Astrocyte (in vitro differentiated cells and primary cell): ENCODE measurements around the gene DNAH6. TPM values are rescaled to one million over a fixed set of nuclear protein-coding genes. Genes with fewer than 3 reads are reported as not detected.

Experiments used
- DNase-seq: peaks from one replicate; pipeline ENCODE4 v3.0.0-alpha.2; 2010; ENCODE audit warnings: low read depth
- FAIRE-seq: peaks from 2 replicates; lab custom pipeline; 2011; peaks lifted over from hg19 to GRCh38; lab: Jason Lieb, UNC
- H2AFZ ChIP-seq: 2 replicates; pipeline ENCODE4 v1.6.0; 2012; ENCODE audit warnings: low read depth, low read length, inconsistent platforms
- H3K27ac ChIP-seq: 2 replicates; pipeline ENCODE4 v1.5.1; 2011; ENCODE audit warnings: low read depth, low read length, inconsistent platforms
- H3K27me3 ChIP-seq: 2 replicates; pipeline ENCODE4 v1.6.0; 2011; ENCODE audit warnings: low read length, inconsistent platforms; ENCODE audit not compliant: insufficient read depth
- H3K36me3 ChIP-seq: 2 replicates; pipeline ENCODE4 v1.5.1; 2011; ENCODE audit warnings: low read length, inconsistent platforms; ENCODE audit not compliant: insufficient read depth
- H3K4me1 ChIP-seq: 2 replicates; pipeline ENCODE4 v1.5.1; 2011; ENCODE audit warnings: low read length, inconsistent platforms; ENCODE audit not compliant: insufficient read depth
- H3K4me2 ChIP-seq: 2 replicates; pipeline ENCODE4 v1.6.0; 2012; ENCODE audit warnings: low read length, inconsistent platforms
- H3K4me3 ChIP-seq: 2 replicates; pipeline ENCODE4 v1.5.1; 2011; ENCODE audit warnings: low read depth, mild to moderate bottlenecking, low read length, inconsistent platforms; ENCODE audit not compliant: insufficient read depth
- H3K79me2 ChIP-seq: 2 replicates; pipeline ENCODE4 v1.6.0; 2012; ENCODE audit warnings: mild to moderate bottlenecking, low read length, inconsistent platforms; ENCODE audit not compliant: insufficient read depth
- H3K9ac ChIP-seq: 2 replicates; pipeline ENCODE4 v1.6.0; 2012; ENCODE audit warnings: mild to moderate bottlenecking, low read length, inconsistent platforms
- H3K9me3 ChIP-seq: 2 replicates; pipeline ENCODE4 v1.5.1; 2012; ENCODE audit warnings: low read depth, mild to moderate bottlenecking, low read length, inconsistent platforms; ENCODE audit not compliant: insufficient read depth
- H4K20me1 ChIP-seq: 2 replicates; pipeline ENCODE4 v1.6.0; 2012; ENCODE audit warnings: low read length, inconsistent platforms; ENCODE audit not compliant: insufficient read depth
- H3K27ac Mint-ChIP-seq: one replicate; pipeline ENCODE4 v1.8.0; 2021; ENCODE audit warnings: mild to moderate bottlenecking, mixed read lengths; ENCODE audit not compliant: unreplicated experiment
- H3K27me3 Mint-ChIP-seq: one replicate; pipeline ENCODE4 v1.8.0; 2021; ENCODE audit warnings: low read depth, mixed read lengths; ENCODE audit not compliant: unreplicated experiment
- H3K36me3 Mint-ChIP-seq: one replicate; pipeline ENCODE4 v1.8.0; 2021; ENCODE audit warnings: low read depth, mixed read lengths; ENCODE audit not compliant: unreplicated experiment
- H3K4me1 Mint-ChIP-seq: one replicate; pipeline ENCODE4 v1.8.0; 2021; ENCODE audit warnings: low read depth, mixed read lengths; ENCODE audit not compliant: unreplicated experiment
- H3K4me3 Mint-ChIP-seq: one replicate; pipeline ENCODE4 v1.8.0; 2021; ENCODE audit warnings: mild to moderate bottlenecking, moderate library complexity, mixed read lengths; ENCODE audit not compliant: unreplicated experiment
- H3K9me3 Mint-ChIP-seq: one replicate; pipeline ENCODE4 v1.8.0; 2021; ENCODE audit warnings: mild to moderate bottlenecking, mixed read lengths; ENCODE audit not compliant: unreplicated experiment
- CTCF ChIP-seq: IDR thresholded peaks from 2 replicates; pipeline ENCODE4 v1.5.1; 2011; ENCODE audit warnings: low read depth, mild to moderate bottlenecking, inconsistent platforms, low read length, moderate library complexity; ENCODE audit not compliant: insufficient read depth
- EZH2 ChIP-seq: IDR thresholded peaks from 2 replicates; pipeline ENCODE4 v1.6.1; 2012; ENCODE audit warnings: mild to moderate bottlenecking, low read length, inconsistent platforms; ENCODE audit not compliant: insufficient read depth
- total RNA-seq: library from RNA; stranded (reverse); gene quantifications from 2 replicates; pipeline ENCODE4 v1.2.1, GENCODE V29; 2021

DNAH6 gene
- total RNA-seq, 1 donor from 2014 or later = 0.20 TPM

GRCh38 chr2:84821806-84822205, 305.5 kb downstream of the DNAH6 start:
- H3K27ac Mint-ChIP-seq = no peak overlapping the region
- no peak overlapping the region for H3K4me3 ChIP-seq

GRCh38 chr2:84823229-84823628, 306.9 kb downstream of the DNAH6 start:
- Histone ChIP-seq H3K79me2 (no peaks in the 10 kb centered on the region), H3K36me3 (no peaks in the 10 kb centered on the region), H3K9ac (no peak overlapping the region), H3K4me3 (no peak overlapping the region), H3K4me2 (no peak overlapping the region), H3K4me1 (no peaks in the 10 kb centered on the region), H3K27ac (no peak overlapping the region), H2AFZ (no peak overlapping the region), H3K9me3 (no peaks in the 10 kb centered on the region), H3K27me3 (no peaks in the 10 kb centered on the region), H4K20me1 (no peaks in the 10 kb centered on the region)
- no peak for FAIRE-seq
- Mint-ChIP-seq H3K4me3 (no peak overlapping the region), H3K27me3 (peaks cover 7% of the 10 kb centered on the region), H3K9me3 (peaks cover 4% of the 10 kb centered on the region), H3K4me1 (no peaks in the 10 kb centered on the region), H3K36me3 (no peaks in the 10 kb centered on the region), H3K27ac (no peak overlapping the region)
- no peak for DNase-seq
- no peak for TF ChIP-seq EZH2
- TF ChIP-seq CTCF = no peak

More at GRCh38 chr2:84821806-84822205, 305.5 kb downstream of the DNAH6 start:
- no peaks in the 10 kb centered on the region for H3K36me3 Mint-ChIP-seq
- Histone ChIP-seq H3K27me3 (no peaks in the 10 kb centered on the region), H3K79me2 (no peaks in the 10 kb centered on the region), H3K4me2 (no peak overlapping the region), H3K4me1 (no peaks in the 10 kb centered on the region), H3K9me3 (no peaks in the 10 kb centered on the region), H3K27ac (no peak overlapping the region), H3K9ac (no peak overlapping the region), H3K36me3 (no peaks in the 10 kb centered on the region), H4K20me1 (no peaks in the 10 kb centered on the region), H2AFZ (no peak overlapping the region)
- H3K27me3 Mint-ChIP-seq = peaks cover 3% of the 10 kb centered on the region
- H3K9me3 Mint-ChIP-seq = no peaks in the 10 kb centered on the region
- H3K4me3 Mint-ChIP-seq = no peak overlapping the region
- DNase-seq (no peak), FAIRE-seq (no peak)
- H3K4me1 Mint-ChIP-seq = no peaks in the 10 kb centered on the region
- TF ChIP-seq EZH2 = no peak

- Mint-ChIP-seq H3K4me3 (no peak overlapping the region), H3K27ac (no peak overlapping the region), H3K36me3 (no peaks in the 10 kb centered on the region), H3K27me3 (peaks cover 12% of the 10 kb centered on the region), H3K4me1 (no peaks in the 10 kb centered on the region), H3K9me3 (peaks cover 7% of the 10 kb centered on the region)
- no peak overlapping the region for H3K27ac ChIP-seq
- H4K20me1 ChIP-seq = no peaks in the 10 kb centered on the region
- no peak overlapping the region for H3K9ac ChIP-seq
- TF ChIP-seq CTCF = no peak
- no peak for TF ChIP-seq EZH2
- FAIRE-seq (no peak), DNase-seq (no peak)
- no peak overlapping the region for H3K4me2 ChIP-seq
- H3K9me3 ChIP-seq = no peaks in the 10 kb centered on the region
- no peaks in the 10 kb centered on the region for H3K36me3 ChIP-seq
- no peak overlapping the region for H2AFZ ChIP-seq
- H3K4me3 ChIP-seq = no peak overlapping the region
- no peaks in the 10 kb centered on the region for H3K27me3 ChIP-seq
- no peaks in the 10 kb centered on the region for H3K4me1 ChIP-seq
- H3K79me2 ChIP-seq = no peaks in the 10 kb centered on the region
These were observed 307.5 kb downstream of the DNAH6 start for GRCh38 chr2:84823788-84824187.
